GM12892 (cell line): Measurements from ENCODE around the gene SYNDIG1.

Experiments
- POLR2A ChIP-seq: IDR thresholded peaks from 2 replicates; pipeline ENCODE4 v1.6.1; 2011; ENCODE audit warnings: low read depth, low read length, control low read depth
- POLR2AphosphoS5 ChIP-seq: IDR thresholded peaks from 2 replicates; pipeline ENCODE4 v1.6.1; 2011; ENCODE audit warnings: low read depth, low read length, control low read depth

- no peak for TF ChIP-seq POLR2A
- no peak for TF ChIP-seq POLR2AphosphoS5
These were observed 118.7 kb downstream of the SYNDIG1 start for GRCh38 chr20:24588047-24588635.
